HCT116 (cell line): Measurements from ENCODE around the gene ANP32B. TPM values are rescaled to one million over a fixed set of nuclear protein-coding genes. Genes with fewer than 3 reads are reported as not detected.

Source experiments
- ATAC-seq: fragments of 200-7000 bp; cut with Tn5 transposase; 2 replicates; pipeline ENCODE4 v1.9.1; 2020; ENCODE audit warnings: mild to moderate bottlenecking, moderate library complexity
- BruUV-seq: library from RNA; stranded (reverse); fragments of 400-500 nt; replicated peaks from 2 replicates; lab custom pipeline; 2021; lab: Mats Ljungman, UMichigan
- CTCF ChIA-PET: fragments of 300-600 bp; sonication (Branson Sonifier 250); formaldehyde crosslinking; loops from one replicate; lab custom pipeline; 2021; ENCODE audit warnings: antibody characterized with exemption; lab: Charles Lee
- POLR2A ChIA-PET: fragments of 300-600, 350-600 bp; sonication (Branson Sonifier 250); formaldehyde crosslinking; loops from one replicate; lab custom pipeline; 2021; ENCODE audit warnings: antibody characterized with exemption; lab: Charles Lee
- RAD21 ChIA-PET, 2 experiments: fragments of 300-600 bp; sonication (Branson Sonifier 250); formaldehyde crosslinking; loops; one replicate each; lab custom pipeline; 2023; ENCODE audit warnings: low total read pairs in 2 of 2; ENCODE audit not compliant: uncharacterized antibody in 2 of 2, unreplicated experiment in 2 of 2, low non-redundant PET in 1 of 2; lab: Charles Lee
- DNase-seq: peaks from one replicate; pipeline ENCODE4 v3.0.0-alpha.2; 2010; ENCODE audit warnings: low read depth, low spot score
- H2AFZ ChIP-seq: fragments of 200-600 bp; shearing (Covaris generic), sonication (generic); 2 replicates; pipeline ENCODE4 v1.6.1; 2017; ENCODE audit warnings: low read depth, mixed run types, mixed read lengths, antibody characterized with exemption, low read length; ENCODE audit not compliant: poor library complexity, severe bottlenecking
- H3K27ac ChIP-seq: 2 replicates; pipeline ENCODE4 v1.5.1; 2012; ENCODE audit warnings: low read depth, low read length
- H3K27me3 ChIP-seq: fragments of 200-600 bp; sonication (generic); 2 replicates; pipeline ENCODE4 v1.6.1; 2016; ENCODE audit warnings: mixed run types, low read length, mixed read lengths; ENCODE audit not compliant: insufficient read depth
- H3K36me3 ChIP-seq, 2 experiments: fragments of 200-500 bp in 1 of 2; fragments of 200-600 bp in 1 of 2; sonication (Bioruptor generic) in 1 of 2; sonication (generic) in 1 of 2; 2 replicates each; pipeline versions ENCODE4 v1.5.1 to v1.6.1; 2014 to 2016; ENCODE audit warnings: low read length in 2 of 2, inconsistent platforms in 1 of 2, mixed read lengths in 1 of 2, mixed run types in 1 of 2; ENCODE audit not compliant: insufficient read depth in 2 of 2, control insufficient read depth in 1 of 2
- H3K4me1 ChIP-seq, 2 experiments: fragments of 200-600 bp in 1 of 2; sonication (generic) in 1 of 2; 2 replicates each; pipeline versions ENCODE4 v1.5.1 to v1.6.1; 2012 to 2017; ENCODE audit warnings: low read length in 2 of 2, inconsistent platforms in 1 of 2, mild to moderate bottlenecking in 1 of 2, mixed read lengths in 1 of 2, mixed run types in 1 of 2, moderate library complexity in 1 of 2; ENCODE audit not compliant: insufficient read depth in 2 of 2, control insufficient read depth in 1 of 2
- H3K4me2 ChIP-seq: fragments of 200-600 bp; sonication (generic); 2 replicates; pipeline ENCODE4 v1.6.1; 2017; ENCODE audit warnings: mixed run types, low read length, mixed read lengths
- H3K4me3 ChIP-seq, 2 experiments: fragments of 200-600 bp in 1 of 2; sonication (generic) in 1 of 2; replicated peaks in 1 of 2; 2 replicates each; pipeline ENCODE4 v1.5.1; 2011 to 2016; ENCODE audit warnings: low read length in 2 of 2, control low read depth in 1 of 2, low read depth in 1 of 2, mild to moderate bottlenecking in 1 of 2, mixed read lengths in 1 of 2, mixed run types in 1 of 2
- H3K79me2 ChIP-seq: fragments of 200-600 bp; sonication (generic); 2 replicates; pipeline ENCODE4 v1.6.1; 2017; ENCODE audit warnings: mild to moderate bottlenecking, mixed run types, low read length, moderate library complexity, mixed read lengths; ENCODE audit not compliant: insufficient read depth
- H3K9ac ChIP-seq: fragments of 200-600 bp; sonication (generic); 2 replicates; pipeline ENCODE4 v1.6.1; 2016; ENCODE audit warnings: low read length, mixed read lengths
- H3K9me2 ChIP-seq: fragments of 200-600 bp; sonication (generic), shearing (Covaris generic); 2 replicates; pipeline ENCODE4 v1.6.1; 2017; ENCODE audit warnings: mixed run types, mild to moderate bottlenecking, moderate library complexity; ENCODE audit not compliant: insufficient read depth
- H3K9me3 ChIP-seq, 2 experiments: fragments of 200-500 bp in 1 of 2; fragments of 200-600 bp in 1 of 2; sonication (Bioruptor generic) in 1 of 2; sonication (generic) in 1 of 2; 2 replicates each; pipeline ENCODE4 v1.6.1; 2014 to 2017; ENCODE audit warnings: low read length in 2 of 2, mixed read lengths in 2 of 2, inconsistent platforms in 1 of 2, low read depth in 1 of 2, mild to moderate bottlenecking in 1 of 2, mixed run types in 1 of 2, moderate library complexity in 1 of 2; ENCODE audit not compliant: control insufficient read depth in 1 of 2, insufficient read depth in 1 of 2
- H4K20me1 ChIP-seq: fragments of 200-600 bp; sonication (generic), shearing (Covaris generic); 2 replicates; pipeline ENCODE4 v1.6.1; 2017; ENCODE audit warnings: mixed run types, mild to moderate bottlenecking, moderate library complexity; ENCODE audit not compliant: insufficient read depth
- CEBPB ChIP-seq: IDR thresholded peaks from 2 replicates; pipeline ENCODE4 v1.6.1; 2012; ENCODE audit warnings: low read depth
- CTCF ChIP-seq, 3 experiments: fragments of 200-600 bp in 1 of 3; sonication (generic) in 1 of 3; IDR thresholded peaks in 2 of 3; conservative IDR thresholded peaks in 1 of 3; 2 replicates each; pipeline ENCODE4 v1.5.1; 2012 to 2017; ENCODE audit warnings: low read depth in 2 of 3, low read length in 2 of 3, antibody characterized with exemption in 1 of 3, borderline replicate concordance in 1 of 3, control low read depth in 1 of 3, mild to moderate bottlenecking in 1 of 3, mixed read lengths in 1 of 3, mixed run types in 1 of 3, moderate library complexity in 1 of 3; ENCODE audit not compliant: insufficient read depth in 1 of 3
- EGR1 ChIP-seq: IDR thresholded peaks from 2 replicates; pipeline ENCODE4 v1.6.1; 2012; ENCODE audit warnings: low read depth
- EZH2 ChIP-seq: fragments of 200-600 bp; sonication (generic); IDR thresholded peaks from 2 replicates; pipeline ENCODE4 v1.6.1; 2017; ENCODE audit warnings: antibody characterized with exemption, mixed run types
- POLR2A ChIP-seq: IDR thresholded peaks from 2 replicates; pipeline ENCODE4 v1.7.0; 2011; ENCODE audit warnings: borderline replicate concordance; ENCODE audit not compliant: insufficient read depth, insufficient read length; ENCODE audit errors: extremely low read depth
- POLR2AphosphoS5 ChIP-seq: IDR thresholded peaks from 2 replicates; pipeline ENCODE4 v1.6.1; 2011; ENCODE audit warnings: mild to moderate bottlenecking, low read depth, low read length, moderate library complexity
- SRF ChIP-seq: IDR thresholded peaks from 2 replicates; pipeline ENCODE4 v1.6.1; 2012; ENCODE audit warnings: low read depth
- TCF7L2 ChIP-seq: IDR thresholded peaks from 2 replicates; pipeline ENCODE4 v1.7.0; 2011; ENCODE audit warnings: borderline replicate concordance, inconsistent platforms; ENCODE audit not compliant: insufficient read depth, insufficient read length; ENCODE audit errors: extremely low read depth
- ZNF274 ChIP-seq: fragments of 200-500 bp; sonication (Bioruptor generic); IDR thresholded peaks from 2 replicates; pipeline ENCODE4 v1.6.1; 2014; ENCODE audit warnings: mild to moderate bottlenecking, low read depth, low read length, inconsistent platforms
- intact Hi-C: fragments of 100-400 bp; cut with micrococcal nuclease; formaldehyde crosslinking; loops from 2 replicates; pipeline ENCODE4 v1.10.0; 2022
- total RNA-seq: library from RNA; stranded (reverse); gene quantifications from one replicate; pipeline ENCODE4 v1.2.1, GENCODE V29; 2021; ENCODE audit not compliant: unreplicated experiment
- TF ChIP-seq, protein P1 (sequence below): IDR thresholded peaks from 2 replicates; pipeline ENCODE4 v1.6.1; 2012

The ANP32B gene
- total RNA-seq, 1 experiment from 2014 or later = 206 TPM

GRCh38 chr9:98043915-98044314, 60.8 kb downstream of the ANP32B start:
- no TSS peak for BruUV-seq
- no peaks in the 10 kb centered on the region for H3K27me3 ChIP-seq
- peaks cover 36% of the 10 kb centered on the region for H3K79me2 ChIP-seq
- H3K27ac ChIP-seq = 0 out of 2 replicates have a peak overlapping the region, but pooled peaks have one; percentile 22
- H3K9me3 ChIP-seq = no peaks in the 10 kb centered on the region
- intact Hi-C loops = loop anchor here (2.0 kb wide), 1 partner anchor 121 kb away; the partner anchor contains the start of gene TRMO
- no peak for DNase-seq
- H3K9ac ChIP-seq = no peak overlapping the region
- TF ChIP-seq POLR2A (no peak), ZNF274 (no peak), CEBPB (no peak), POLR2AphosphoS5 (no peak), EZH2 (no peak), SRF (no peak), TCF7L2 (no peak), CTCF (IDR thresholded peaks at IDR 0.05 in 2 of 3, conservative IDR thresholded peaks at IDR 0.05 in 1 of 3; ENCODE audit: borderline replicate concordance in 1 of 3, insufficient read depth in 1 of 3, low read depth in 2 of 3, low read length in 2 of 3) (no peak), EGR1 (no peak)
- TF ChIP-seq, protein P1, sequence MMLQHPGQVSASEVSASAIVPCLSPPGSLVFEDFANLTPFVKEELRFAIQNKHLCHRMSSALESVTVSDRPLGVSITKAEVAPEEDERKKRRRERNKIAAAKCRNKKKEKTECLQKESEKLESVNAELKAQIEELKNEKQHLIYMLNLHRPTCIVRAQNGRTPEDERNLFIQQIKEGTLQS = no peak
- TF ChIP-seq, all 23 proteins: peak for 0
- CTCF ChIA-PET = interaction anchor here (1.7 kb wide), 1 partner anchor 9 kb away, joined by 6 read pairs; no protein-coding TSS in a partner anchor
- Histone ChIP-seq H3K4me2 (no peak overlapping the region), H3K4me1 (peaks cover 4 to 24% of the 10 kb centered on the region in 2 experiments; a peak in 3 of 4 replicates), H3K9me2 (no peaks in the 10 kb centered on the region), H2AFZ (no peak overlapping the region), H4K20me1 (no peaks in the 10 kb centered on the region), H3K4me3 (no peak overlapping the region), H3K36me3 (peaks cover 4 to 11% of the 10 kb centered on the region in 2 experiments; a peak in 2 of 4 replicates)
- RAD21 ChIA-PET = no interaction called here
- ATAC-seq = no peak
- POLR2A ChIA-PET = interaction anchor here (2.0 to 7.5 kb wide), 2 partner anchors 9 to 14 kb away, joined by 8 to 73 read pairs; partner anchors contain the start of gene NANS
